GM19328 (cell line): ENCODE data around the gene CNTNAP3.
"Not testable (repeated sequence)": the region's sequence is repeated elsewhere in the genome, so short reads cannot be mapped to it uniquely, and the experiment has no call there.

Experiments used
- ATAC-seq: cut with Tn5 transposase; IDR thresholded peaks from one replicate; pipeline ENCODE4 v1.9.1; 2021; ENCODE audit warnings: mild to moderate bottlenecking, moderate library complexity; ENCODE audit not compliant: unreplicated experiment

CNTNAP3 gene

GRCh38 chr9:39073537-39073936, 214.4 kb downstream of the CNTNAP3 start:
- not testable (repeated sequence) for ATAC-seq

DNA sequence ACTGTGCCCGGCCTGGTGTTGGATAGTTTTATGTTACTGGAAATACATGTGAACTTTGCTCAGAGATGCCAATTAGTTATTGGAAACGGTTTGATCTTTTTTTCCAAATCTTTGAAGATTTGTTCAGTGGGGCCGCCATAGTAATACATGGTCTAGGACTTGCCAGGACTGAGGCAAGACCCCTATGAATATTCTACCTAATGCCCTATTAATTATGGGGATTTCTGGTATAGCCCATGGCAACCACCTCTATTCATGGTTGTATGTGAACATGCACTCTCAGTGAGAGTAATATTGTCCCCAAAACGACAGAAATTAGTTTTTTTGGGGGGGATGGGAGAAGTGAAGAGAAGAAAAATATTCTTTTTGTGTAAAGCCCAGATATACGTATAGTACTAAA, 220.3 kb downstream of the CNTNAP3 start:
- not testable (repeated sequence) for ATAC-seq

- not testable (repeated sequence) for ATAC-seq
Measured at GRCh38 chr9:39062966-39063365, 225.0 kb downstream of the CNTNAP3 start.

DNA sequence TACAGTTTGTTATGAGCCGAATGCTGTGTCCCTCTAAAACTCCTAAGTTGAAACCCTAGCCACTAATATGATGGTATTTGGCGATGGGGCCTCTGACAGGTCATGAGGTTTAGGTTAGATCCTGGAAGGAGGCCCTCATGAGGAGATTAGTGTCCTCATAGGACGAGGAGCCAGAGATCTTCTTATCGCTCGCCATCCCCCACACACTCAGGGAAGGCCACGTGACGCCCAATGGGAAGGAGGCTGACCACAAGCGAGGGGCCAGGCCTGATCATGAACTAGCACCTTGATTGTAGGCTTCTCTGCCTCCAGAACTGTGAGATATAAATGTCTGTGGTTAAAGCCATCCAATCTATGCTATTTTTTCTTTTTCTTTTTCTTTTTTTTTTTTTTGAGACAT, 233.5 kb downstream of the CNTNAP3 start:
- not testable (repeated sequence) for ATAC-seq

- ATAC-seq = not testable (repeated sequence)
Measured at GRCh38 chr9:39046833-39047232, 241.1 kb downstream of the CNTNAP3 start.

- ATAC-seq = not testable (repeated sequence)
Measured at GRCh38 chr9:39042352-39042803, 245.6 kb downstream of the CNTNAP3 start.

DNA sequence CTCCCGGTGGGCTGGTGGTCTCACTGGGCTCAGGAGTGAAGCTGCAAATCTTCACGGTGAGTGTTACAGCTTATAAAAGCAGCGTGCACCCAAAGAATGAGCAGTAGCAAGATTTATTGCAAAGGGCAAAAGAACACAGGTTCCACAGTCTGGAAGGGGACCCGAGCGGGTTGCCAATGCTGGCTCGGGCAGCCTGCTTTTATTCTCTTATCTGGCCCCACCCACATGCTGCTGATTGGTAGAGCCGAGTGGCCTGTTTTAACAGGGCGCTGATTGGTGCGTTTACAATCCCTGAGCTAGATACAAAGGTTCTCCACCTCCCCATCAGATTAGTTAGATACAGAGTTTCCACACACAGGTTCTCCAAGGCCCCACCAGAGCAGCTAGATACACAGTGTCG, 246.2 kb downstream of the CNTNAP3 start:
- not testable (repeated sequence) for ATAC-seq

DNA sequence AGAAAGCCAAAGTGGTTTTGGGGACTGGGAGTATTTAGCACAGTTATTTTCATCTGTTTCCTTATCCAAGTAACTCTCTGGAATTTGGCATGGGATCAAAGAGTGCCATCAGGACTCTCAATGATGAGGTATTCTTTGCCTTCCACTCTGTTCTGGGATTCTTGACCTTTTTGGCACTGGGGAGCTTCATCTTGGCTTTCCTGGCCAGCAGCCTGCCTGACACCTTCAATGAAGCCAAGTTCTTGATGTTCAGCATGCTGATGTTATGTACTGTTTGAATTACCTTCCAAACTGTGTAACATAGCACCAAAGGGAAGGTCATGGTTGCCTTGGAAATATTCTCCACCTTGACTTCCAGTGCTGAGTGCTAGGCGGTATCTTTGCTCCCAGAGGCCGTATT, 248.8 kb downstream of the CNTNAP3 start:
- ATAC-seq = not testable (repeated sequence)

DNA sequence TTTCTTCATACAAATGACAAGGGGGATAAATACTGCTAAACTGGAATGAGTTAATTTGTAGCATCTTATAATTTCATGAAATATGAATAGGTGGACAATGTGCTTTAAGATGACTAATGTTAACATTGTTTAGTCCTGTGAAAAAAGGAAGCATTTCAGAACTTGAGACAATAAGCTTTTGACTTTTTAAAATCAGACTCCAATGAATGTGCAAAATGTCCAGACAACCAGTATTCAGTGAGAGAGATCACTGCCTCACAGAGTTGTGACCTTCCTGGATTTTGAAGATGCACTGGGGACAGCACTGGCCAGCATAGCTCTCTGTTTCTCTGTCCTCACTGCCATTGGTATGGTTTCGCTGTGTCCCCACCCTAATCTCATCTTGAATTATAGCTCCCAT, 249.7 kb downstream of the CNTNAP3 start:
- ATAC-seq = not testable (repeated sequence)

DNA sequence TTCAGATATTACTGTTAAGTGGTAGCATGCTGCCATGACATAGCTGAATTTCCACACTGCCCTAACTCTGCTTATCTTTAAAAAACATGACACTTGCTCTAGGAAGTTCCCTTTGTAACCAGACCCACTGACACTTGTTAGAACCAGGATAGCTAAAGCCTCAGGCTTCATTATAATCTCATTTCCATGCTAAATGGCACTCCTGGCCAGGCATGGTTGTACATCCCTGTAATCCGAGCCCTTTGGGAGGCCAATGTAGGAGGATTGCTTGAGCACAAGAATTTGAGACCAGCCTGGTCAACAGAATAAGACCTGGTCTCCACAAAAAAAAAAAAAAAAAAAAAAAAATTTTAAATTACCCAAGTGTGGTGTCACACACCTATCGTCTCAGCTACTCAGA, 254.1 kb downstream of the CNTNAP3 start:
- ATAC-seq = not testable (repeated sequence)

DNA sequence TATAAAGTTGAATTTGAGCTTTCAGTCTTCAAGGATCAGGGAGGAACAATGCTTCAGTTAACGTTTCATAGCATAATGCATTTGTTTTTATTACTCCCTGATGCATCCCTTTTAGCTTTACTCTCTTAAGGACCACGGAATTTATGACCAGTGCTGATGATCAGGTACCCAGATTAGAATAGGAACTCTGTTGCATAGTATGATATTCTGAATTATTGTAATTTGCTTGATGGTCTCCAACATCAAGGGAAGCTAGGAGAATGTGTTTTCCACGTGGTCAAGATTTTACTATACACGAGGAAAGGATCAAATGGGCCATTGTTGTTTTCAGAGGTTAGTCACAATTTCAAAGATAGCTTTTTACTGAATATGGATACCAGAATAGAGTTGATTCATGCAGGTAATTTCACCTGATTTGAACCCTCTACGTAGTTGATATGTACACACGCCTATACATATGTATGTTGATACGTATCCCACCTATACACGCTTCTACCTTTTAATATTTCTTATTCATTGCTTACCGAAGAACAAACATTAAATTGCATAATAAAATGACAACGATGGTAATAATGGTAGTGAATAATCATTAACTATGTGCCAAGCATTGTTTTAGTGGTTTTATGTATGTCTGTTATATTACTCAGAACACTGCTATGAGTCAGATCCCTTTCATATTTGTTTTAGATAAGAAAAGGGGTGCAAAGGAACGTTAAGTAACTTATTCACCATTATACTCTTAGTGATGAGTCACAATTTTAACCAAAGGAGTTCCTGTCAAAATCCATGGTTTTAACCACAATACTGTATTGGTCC, 257.6 kb downstream of the CNTNAP3 start:
- ATAC-seq = not testable (repeated sequence)

- ATAC-seq = not testable (repeated sequence)
Measured at GRCh38 chr9:39028855-39029254, 259.1 kb downstream of the CNTNAP3 start.

GRCh38 chr9:39028168-39028567, 259.8 kb downstream of the CNTNAP3 start:
- ATAC-seq = not testable (repeated sequence)

DNA sequence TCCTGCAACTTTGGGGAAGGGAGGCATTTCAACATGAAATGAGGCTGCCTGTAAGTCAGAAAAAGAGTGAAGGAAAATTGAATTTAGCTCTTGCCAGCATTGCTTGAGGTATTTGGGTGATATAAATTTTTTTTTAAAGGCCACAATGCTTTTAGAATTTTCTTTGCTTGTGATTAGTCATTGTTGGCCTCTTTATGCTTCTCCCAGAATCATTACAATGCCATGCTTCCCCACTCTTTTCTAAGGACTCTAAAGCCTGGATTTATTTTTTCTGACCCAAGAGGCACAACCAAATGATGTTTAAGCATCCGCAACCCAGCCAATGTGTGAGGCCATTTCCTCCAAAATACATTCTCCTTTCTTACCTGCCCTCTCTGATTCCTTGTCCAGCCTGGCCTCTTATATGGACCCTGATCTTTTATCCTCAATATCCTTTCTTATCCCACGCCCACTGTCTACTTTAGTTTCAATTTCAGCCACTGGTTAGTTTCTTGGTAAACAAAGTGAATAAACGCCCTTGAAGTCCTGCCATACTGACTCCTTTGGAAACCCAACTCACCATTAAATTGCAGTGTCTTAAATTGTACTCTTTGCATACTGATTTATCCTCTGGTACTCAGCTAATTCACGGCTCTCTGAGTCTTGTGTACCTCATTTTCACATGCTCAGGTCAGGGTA, 261.9 kb downstream of the CNTNAP3 start:
- ATAC-seq = not testable (repeated sequence)
